ENCODE measurements around the gene ZNF675. TPM values are rescaled to one million over a fixed set of nuclear protein-coding genes. Genes with fewer than 3 reads are reported as not detected.

Gene ZNF675
- total and polyA plus RNA-seq, 2 of the 13 experiments (the other 11 are each of a cell fraction or from before 2014, with no cell fraction given) = 3.1 to 12.8 TPM

- TF ChIP-seq SIN3B (IDR thresholded peaks at IDR 0.05; ENCODE audit: low read length) = peak; percentile 79; the same call in 1 of the 2 replicates
- 0 out of 2 replicates have a peak, but pooled peaks have one; percentile 28 for TF ChIP-seq GZF1 (CRISPR knock-in tag; IDR thresholded peaks at IDR 0.05)
- peak; percentile 56 for TF ChIP-seq GABPB1 (CRISPR knock-in tag; IDR thresholded peaks at IDR 0.05)
- TF ChIP-seq AGO1 (IDR thresholded peaks at IDR 0.05; ENCODE audit: low read depth, low read length, poor library complexity, severe bottlenecking) = no peak
- peak; percentile 79 for TF ChIP-seq ZMYM4 (CRISPR knock-in tag; IDR thresholded peaks at IDR 0.05)
- TF ChIP-seq HMG20B (CRISPR knock-in tag; conservative IDR thresholded peaks at IDR 0.05) = no peak
- TF ChIP-seq TEAD3 (CRISPR knock-in tag; optimal IDR thresholded peaks at IDR 0.05; ENCODE audit: borderline replicate concordance) = peak; percentile 47
- peak; percentile 27; the same call in 1 of the 2 replicates for TF ChIP-seq THAP9 (CRISPR knock-in tag; IDR thresholded peaks at IDR 0.05; ENCODE audit: borderline replicate concordance)
- TF ChIP-seq ZNF280D (CRISPR knock-in tag; IDR thresholded peaks at IDR 0.05) = 0 out of 2 replicates have a peak, but pooled peaks have one; percentile 61
- TF ChIP-seq ZNF850 (CRISPR knock-in tag; conservative IDR thresholded peaks at IDR 0.05) = no peak
- TF ChIP-seq MAFG (CRISPR knock-in tag; IDR thresholded peaks at IDR 0.05) = no peak
- TF ChIP-seq PITX1 (CRISPR knock-in tag; IDR thresholded peaks at IDR 0.05) = peak; percentile 25; the same call in 1 of the 2 replicates
- TF ChIP-seq ZFY (CRISPR knock-in tag; IDR thresholded peaks at IDR 0.05) = peak; percentile 69
- no peak for TF ChIP-seq KLF6 (CRISPR knock-in tag; IDR thresholded peaks at IDR 0.05)
- peak; percentile 74 for TF ChIP-seq HDAC1 (CRISPR knock-in tag; IDR thresholded peaks at IDR 0.05)
- TF ChIP-seq ZNF670 (CRISPR knock-in tag; IDR thresholded peaks at IDR 0.05; ENCODE audit: borderline replicate concordance) = 0 out of 2 replicates have a peak, but pooled peaks have one; percentile 39
- peak; percentile 53; the same call in 1 of the 2 replicates for TF ChIP-seq HOXA3 (CRISPR knock-in tag; IDR thresholded peaks at IDR 0.05)
- TF ChIP-seq RBFOX2 (IDR thresholded peaks at IDR 0.05; ENCODE audit: low read depth, low read length) = peak; percentile 45; the same call in 1 of the 2 replicates
- no peak for TF ChIP-seq GLMP (CRISPR knock-in tag; IDR thresholded peaks at IDR 0.05; ENCODE audit: borderline replicate concordance)
These were observed at the start of gene ZNF675 (continued) for GRCh38 chr19:23686621-23687423.

All from HepG2 (cell line).